Measurements from ENCODE around the gene ULK2.
"Not testable (repeated sequence)": the region's sequence is repeated elsewhere in the genome, so short reads cannot be mapped to it uniquely, and the experiment has no call there.

ULK2 gene

GRCh38 chr17:19860647-19861177 lies 7.0 kb downstream of the ULK2 start:
- FAIRE-seq, result not testable (repeated sequence)

GRCh38 chr17:19857640-19858039 lies 10.1 kb downstream of the ULK2 start:
- FAIRE-seq, result no peak

- no peak for FAIRE-seq
These were observed 33.8 kb downstream of the ULK2 start for GRCh38 chr17:19833914-19834313.

- no peak for FAIRE-seq
These were observed 37.7 kb downstream of the ULK2 start for GRCh38 chr17:19830061-19830460.

DNA sequence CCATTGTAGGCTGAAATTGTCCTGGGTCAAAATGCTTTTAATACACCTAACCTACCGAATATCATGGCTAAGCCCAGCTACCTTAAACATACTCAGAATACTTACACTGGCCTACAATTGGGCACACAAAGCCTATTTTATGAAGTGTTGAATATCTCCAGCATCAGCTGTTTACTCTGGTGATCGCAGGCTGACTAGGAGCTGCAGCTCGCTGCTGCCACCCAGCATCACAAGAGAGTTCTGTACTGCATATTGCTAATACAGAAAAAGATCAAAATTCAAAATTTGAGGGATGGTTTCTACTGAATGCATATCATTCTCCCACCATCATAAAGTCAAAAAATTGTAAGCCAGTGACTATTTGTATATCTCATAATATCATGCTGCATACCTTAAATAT lies 55.3 kb downstream of the ULK2 start:
- FAIRE-seq, result no peak

- FAIRE-seq, result no peak
These were observed 62.7 kb downstream of the ULK2 start for GRCh38 chr17:19805006-19805405.

GRCh38 chr17:19800571-19800970 lies 67.2 kb downstream of the ULK2 start:
- no peak for FAIRE-seq

DNA sequence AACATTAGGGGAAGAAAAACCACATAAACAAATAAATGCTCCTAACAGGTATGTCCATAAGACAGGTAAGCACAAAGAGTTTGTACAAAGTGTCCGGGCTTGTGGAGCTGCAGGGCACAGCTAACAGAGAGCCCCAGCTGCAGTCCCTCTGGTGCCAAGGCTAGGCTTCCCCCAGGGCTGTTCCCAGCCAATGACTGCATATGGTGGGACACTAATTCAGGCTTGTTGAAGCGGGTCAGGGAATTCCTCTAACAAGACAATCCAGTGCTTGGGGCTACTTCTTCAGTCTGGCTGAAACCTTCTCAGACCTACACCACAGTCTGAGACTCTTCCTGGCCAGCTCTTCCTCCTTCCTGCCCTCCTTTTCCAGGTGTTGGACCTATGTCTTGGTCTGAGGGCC lies 67.9 kb downstream of the ULK2 start:
- no peak for FAIRE-seq

DNA sequence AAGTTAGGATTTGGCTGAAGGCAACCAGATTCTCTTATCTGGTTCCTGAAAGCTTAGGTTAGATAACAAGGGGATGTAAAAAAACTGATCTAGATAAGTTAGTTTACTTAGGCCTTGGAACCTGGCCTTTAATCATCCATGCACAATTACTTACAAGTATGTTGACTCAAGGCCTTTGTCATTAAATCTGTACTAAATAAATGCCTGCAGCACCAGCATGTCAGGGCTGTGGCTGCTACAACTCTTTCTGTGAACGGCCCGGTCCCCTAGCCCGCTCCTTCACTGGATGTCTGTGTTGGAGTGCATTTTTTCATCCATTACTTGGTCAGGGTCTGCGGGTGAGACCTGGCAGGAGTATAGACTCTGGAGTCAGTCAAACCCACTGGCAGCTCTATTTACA lies 71.3 kb downstream of the ULK2 start:
- FAIRE-seq, result no peak

GRCh38 chr17:19791918-19792550 lies 75.7 kb downstream of the ULK2 start:
- FAIRE-seq, result no peak

GRCh38 chr17:19787733-19788357 lies 79.9 kb downstream of the ULK2 start:
- FAIRE-seq, result no peak

- no peak for FAIRE-seq
These were observed 81.9 kb downstream of the ULK2 start for GRCh38 chr17:19785854-19786253.

DNA sequence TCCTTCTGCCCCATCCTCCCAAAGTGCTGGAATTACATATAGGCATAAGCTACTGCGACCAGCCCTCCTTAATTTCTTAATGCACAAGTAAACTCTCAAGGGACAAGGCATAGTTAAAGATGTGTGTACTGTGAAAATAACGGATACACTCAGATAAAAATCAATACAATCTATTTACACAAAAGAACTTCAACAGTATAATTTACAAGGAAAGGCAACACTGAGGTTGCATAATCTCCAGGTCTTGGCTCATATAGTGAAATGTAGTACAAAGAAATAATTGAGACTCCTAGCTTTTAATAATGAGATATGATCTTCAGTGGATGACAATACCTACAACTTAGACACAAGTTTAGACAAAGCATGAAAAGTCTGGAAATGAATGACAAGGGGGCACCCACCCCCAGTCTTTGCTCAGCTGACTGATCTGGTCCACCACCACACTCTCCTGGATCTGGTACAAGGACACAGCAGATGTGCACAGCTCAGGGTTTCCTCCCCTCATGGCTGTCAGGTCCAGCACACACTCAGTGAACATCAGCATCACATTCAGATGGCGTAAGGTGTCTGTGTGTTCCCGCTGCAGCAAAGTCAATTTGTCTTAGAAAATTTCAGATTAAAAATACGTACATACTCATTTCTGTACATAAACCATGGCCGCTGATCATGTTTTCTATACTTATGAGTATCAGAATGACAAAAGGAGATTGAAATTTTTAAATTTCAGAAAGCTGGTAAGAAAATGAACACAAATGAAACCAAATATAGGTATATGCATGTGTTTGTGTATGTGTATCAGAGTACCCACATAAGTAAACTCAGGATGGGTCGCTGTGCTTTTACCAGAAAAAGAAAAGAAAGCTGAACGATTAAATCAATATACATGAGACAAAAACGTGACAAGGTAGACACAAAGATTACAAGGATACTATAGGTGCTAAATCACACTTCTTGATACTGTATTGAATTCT lies 86.0 kb downstream of the ULK2 start:
- no peak for FAIRE-seq

GRCh38 chr17:19780846-19781245 lies 86.9 kb downstream of the ULK2 start:
- no peak for FAIRE-seq

- FAIRE-seq, result no peak
These were observed 94.2 kb downstream of the ULK2 start for GRCh38 chr17:19773534-19773933.

GRCh38 chr17:19771971-19772630 lies 95.6 kb downstream of the ULK2 start:
- no peak for FAIRE-seq

GRCh38 chr17:19770985-19771735 lies 96.6 kb downstream of the ULK2 start:
- FAIRE-seq, result no peak

GRCh38 chr17:19769946-19770652 lies 97.6 kb downstream of the ULK2 start:
- FAIRE-seq, result no peak

- no peak for FAIRE-seq
These were observed 99.5 kb downstream of the ULK2 start for GRCh38 chr17:19768046-19768782.

DNA sequence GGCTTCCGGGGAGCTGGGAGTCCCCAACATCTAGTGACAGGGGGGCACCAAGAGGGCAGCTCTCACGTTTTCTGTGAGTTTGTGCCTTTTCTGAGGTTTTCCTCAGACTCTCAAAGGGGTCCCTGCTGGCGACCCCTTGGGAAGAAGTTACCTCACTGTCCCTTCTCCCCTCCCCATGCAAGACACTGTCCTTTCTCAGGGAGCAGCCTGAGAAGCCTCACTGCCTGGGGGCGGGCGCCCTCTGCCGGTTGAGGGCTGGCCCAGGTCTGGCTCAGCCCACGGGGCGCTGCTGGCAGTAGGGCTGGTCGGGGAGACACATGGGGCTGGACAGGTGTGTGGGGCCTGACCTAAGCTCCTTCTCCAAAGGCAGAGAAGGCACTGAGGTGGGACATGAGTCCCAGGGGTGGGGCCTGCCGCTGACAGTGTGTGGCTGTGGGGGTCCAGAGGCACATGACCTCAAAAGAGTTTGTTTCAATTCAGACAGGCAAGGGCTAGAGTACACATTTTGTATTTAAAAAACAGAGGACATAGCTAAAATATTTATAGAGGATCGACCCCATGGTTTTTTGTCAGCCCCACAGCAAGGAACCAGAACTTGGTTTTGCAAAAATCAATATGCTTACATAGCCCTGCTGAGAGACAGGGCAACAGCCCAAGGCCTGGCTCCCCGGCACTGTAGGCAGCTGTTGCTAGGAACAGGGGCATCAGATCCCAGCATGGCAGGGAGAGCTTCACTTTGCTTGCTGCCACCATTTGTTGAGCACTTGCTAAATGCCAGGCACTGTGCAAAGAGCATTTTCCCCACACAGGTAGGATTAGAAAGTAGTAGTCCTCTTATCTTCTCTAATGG lies 101.1 kb downstream of the ULK2 start:
- no peak for FAIRE-seq
